ENCODE data around the gene PRND. TPM values are rescaled to one million over a fixed set of nuclear protein-coding genes. Genes with fewer than 3 reads are reported as not detected.

The PRND gene
- total RNA-seq, 1 donor from 2014 or later, result not detected

Other genes starting within 250 kb of the PRND start
- 127 TPM for gene PRNP, start 35.5 kb upstream of the PRND start, total RNA-seq
- gene RASSF2, start 101.7 kb downstream of the PRND start, total RNA-seq, result 3.0 TPM